Fibroblast of lung (primary cell): Measurements from ENCODE around the gene NBPF3. TPM values are rescaled to one million over a fixed set of nuclear protein-coding genes. Genes with fewer than 3 reads are reported as not detected.
"Not testable (repeated sequence)": the region's sequence is repeated elsewhere in the genome, so short reads cannot be mapped to it uniquely, and the experiment has no call there.

Experiments
- DNase-seq, 2 donors: peaks; one replicate each; pipeline versions ENCODE4 v3.0.0 to v3.0.0-alpha.2; 2010; ENCODE audit warnings: low read depth in 2 of 2
- H2AFZ ChIP-seq: 2 replicates; pipeline ENCODE4 v1.5.1; 2012; ENCODE audit warnings: low read length, control low read depth, inconsistent platforms
- H3K27ac ChIP-seq: 2 replicates; pipeline ENCODE4 v1.5.1; 2011; ENCODE audit warnings: low read length, control low read depth; ENCODE audit not compliant: insufficient read depth
- H3K27me3 ChIP-seq: 2 replicates; pipeline ENCODE4 v1.5.1; 2011; ENCODE audit warnings: mild to moderate bottlenecking, low read length; ENCODE audit not compliant: control insufficient read depth, insufficient read depth
- H3K36me3 ChIP-seq: 2 replicates; pipeline ENCODE4 v1.5.1; 2011; ENCODE audit warnings: low read length; ENCODE audit not compliant: control insufficient read depth, insufficient read depth
- H3K4me1 ChIP-seq: 2 replicates; pipeline ENCODE4 v1.5.1; 2011; ENCODE audit warnings: low read length; ENCODE audit not compliant: control insufficient read depth, insufficient read depth; ENCODE audit errors: extremely low read depth
- H3K4me2 ChIP-seq: 2 replicates; pipeline ENCODE4 v1.5.1; 2011; ENCODE audit warnings: low read length, control low read depth; ENCODE audit not compliant: insufficient read depth; ENCODE audit errors: extremely low read depth
- H3K4me3 ChIP-seq, 4 experiments: fragments of 200-600 bp in 1 of 4; sonication (generic) in 1 of 4; replicated peaks in 1 of 4; 2 replicates each; pipeline ENCODE4 v1.5.1; 2011 to 2016; ENCODE audit warnings: low read length in 4 of 4, low read depth in 3 of 4, mild to moderate bottlenecking in 3 of 4, control low read depth in 2 of 4, inconsistent platforms in 1 of 4, mixed read lengths in 1 of 4; ENCODE audit not compliant: insufficient read depth in 1 of 4; ENCODE audit errors: control extremely low read depth in 1 of 4
- H3K79me2 ChIP-seq: 2 replicates; pipeline ENCODE4 v1.5.1; 2012; ENCODE audit warnings: mild to moderate bottlenecking, low read length, inconsistent platforms; ENCODE audit not compliant: control insufficient read depth, insufficient read depth
- H3K9ac ChIP-seq: 2 replicates; pipeline ENCODE4 v1.5.1; 2011; ENCODE audit warnings: mild to moderate bottlenecking, low read length, control low read depth; ENCODE audit not compliant: insufficient read depth
- H3K9me3 ChIP-seq: 2 replicates; pipeline ENCODE4 v1.5.1; 2012; ENCODE audit warnings: low read depth, low read length; ENCODE audit not compliant: control insufficient read depth, insufficient read depth
- H4K20me1 ChIP-seq: 2 replicates; pipeline ENCODE4 v1.5.1; 2011; ENCODE audit warnings: low read length; ENCODE audit not compliant: control insufficient read depth, insufficient read depth; ENCODE audit errors: extremely low read depth
- CTCF ChIP-seq, 2 donors: IDR thresholded peaks in 1 of 2; conservative IDR thresholded peaks in 1 of 2; 1 replicate in 1 of 2; 2 replicates in 1 of 2; pipeline ENCODE4 v1.5.1; 2011 to 2012; ENCODE audit warnings: low read length in 2 of 2, control low read depth in 1 of 2, inconsistent platforms in 1 of 2, low read depth in 1 of 2, mild to moderate bottlenecking in 1 of 2
- EZH2 ChIP-seq: IDR thresholded peaks from 2 replicates; pipeline ENCODE4 v1.5.1; 2012; ENCODE audit warnings: low read length, control low read depth, mild to moderate bottlenecking; ENCODE audit errors: missing control alignments
- polyA plus RNA-seq, 2 donors: library from polyadenylated mRNA; depleted of rRNA in 1 of 2; stranded (reverse) in 1 of 2; unstranded in 1 of 2; fragments of >200 nt; gene quantifications; 2 replicates each; pipeline ENCODE4 v1.2.1, GENCODE V29; 2011 to 2012; ENCODE audit warnings: missing spikeins in 1 of 2
- total RNA-seq: library from RNA; depleted of rRNA; stranded (reverse); fragments of >200 nt; gene quantifications from 2 replicates; pipeline ENCODE4 v1.2.1, GENCODE V29; 2014

The NBPF3 gene
- total and polyA plus RNA-seq, 2 donors (not counting 1 experiment from before 2014, with no cell fraction given): 20.4 to 35.0 TPM

GRCh38 chr1:21517161-21517589, 77.2 kb downstream of the NBPF3 start:
- TF ChIP-seq CTCF (conservative IDR thresholded peaks at IDR 0.05 in 1 of 2, IDR thresholded peaks at IDR 0.05 in 1 of 2; ENCODE audit: low read depth in 1 of 2, low read length in 2 of 2): no peak
- TF ChIP-seq EZH2: no peak

GRCh38 chr1:21517660-21518480, 77.9 kb downstream of the NBPF3 start:
- no peak for TF ChIP-seq EZH2
- no peak for TF ChIP-seq CTCF (conservative IDR thresholded peaks at IDR 0.05 in 1 of 2, IDR thresholded peaks at IDR 0.05 in 1 of 2; ENCODE audit: low read depth in 1 of 2, low read length in 2 of 2)
- H3K4me1 ChIP-seq: no peaks in the 10 kb centered on the region
- no peak overlapping the region for H3K9ac ChIP-seq
- H3K4me2 ChIP-seq: no peak overlapping the region
- no peak overlapping the region for H2AFZ ChIP-seq
- H3K79me2 ChIP-seq: no peaks in the 10 kb centered on the region
- DNase-seq: no peak
- peaks cover 21% of the 10 kb centered on the region for H3K27me3 ChIP-seq
- H3K4me3 ChIP-seq: no peak overlapping the region
- no peaks in the 10 kb centered on the region for H3K36me3 ChIP-seq
- H3K9me3 ChIP-seq: no peaks in the 10 kb centered on the region
- H4K20me1 ChIP-seq: no peaks in the 10 kb centered on the region
- no peak overlapping the region for H3K27ac ChIP-seq

More at GRCh38 chr1:21517161-21517589, 77.2 kb downstream of the NBPF3 start:
- H3K36me3 ChIP-seq: no peaks in the 10 kb centered on the region
- H2AFZ ChIP-seq: no peak overlapping the region
- no peak overlapping the region for H3K4me3 ChIP-seq
- no peaks in the 10 kb centered on the region for H3K79me2 ChIP-seq
- H3K4me2 ChIP-seq: no peak overlapping the region
- H3K27ac ChIP-seq: no peak overlapping the region
- DNase-seq: no peak
- no peaks in the 10 kb centered on the region for H4K20me1 ChIP-seq
- no peaks in the 10 kb centered on the region for H3K9me3 ChIP-seq
- no peak overlapping the region for H3K9ac ChIP-seq
- H3K27me3 ChIP-seq: peaks cover 26% of the 10 kb centered on the region
- H3K4me1 ChIP-seq: no peaks in the 10 kb centered on the region

DNA sequence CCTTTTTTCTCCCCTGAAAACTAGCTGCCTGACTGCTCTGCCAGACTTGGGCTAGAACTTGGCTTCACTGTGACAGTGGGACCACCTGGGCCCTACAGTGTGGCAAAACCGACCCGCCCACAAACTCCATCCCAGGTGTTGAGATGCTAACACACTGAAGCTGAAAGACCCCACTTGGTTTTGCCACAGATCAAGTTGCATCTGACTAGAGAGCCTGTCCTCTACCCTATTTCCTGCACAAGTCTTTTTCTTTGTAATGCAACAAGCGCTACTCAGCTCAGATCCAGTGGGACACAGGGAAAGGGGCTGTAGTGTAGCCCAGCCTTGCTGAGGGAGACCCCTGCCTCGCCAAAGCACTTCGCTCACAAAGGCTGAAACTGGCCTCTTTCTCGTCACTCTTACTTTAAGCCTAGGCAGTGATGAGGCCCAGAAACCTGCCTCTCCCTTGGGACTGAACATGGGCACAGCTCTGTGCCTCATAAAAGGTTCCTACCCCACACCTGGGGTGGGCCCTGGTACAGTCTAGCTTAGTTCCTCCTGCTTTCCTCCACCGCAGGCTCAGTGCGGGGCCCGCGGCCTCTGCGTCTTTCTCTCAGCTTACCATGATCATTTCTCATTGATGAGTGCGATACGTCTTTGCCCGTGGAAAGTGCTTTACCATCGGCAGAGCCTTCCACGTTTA, 79.0 kb downstream of the NBPF3 start:
- H3K4me1 ChIP-seq: no peaks in the 10 kb centered on the region
- no peak overlapping the region for H3K9ac ChIP-seq
- H3K27ac ChIP-seq: no peak overlapping the region
- H3K79me2 ChIP-seq: no peaks in the 10 kb centered on the region
- H2AFZ ChIP-seq: no peak overlapping the region
- no peak overlapping the region for H3K4me2 ChIP-seq
- no peaks in the 10 kb centered on the region for H3K9me3 ChIP-seq
- TF ChIP-seq EZH2: no peak
- no peak for TF ChIP-seq CTCF (conservative IDR thresholded peaks at IDR 0.05 in 1 of 2, IDR thresholded peaks at IDR 0.05 in 1 of 2; ENCODE audit: low read depth in 1 of 2, low read length in 2 of 2)
- peaks cover 20% of the 10 kb centered on the region for H3K27me3 ChIP-seq
- H3K36me3 ChIP-seq: no peaks in the 10 kb centered on the region
- H3K4me3 ChIP-seq: no peak overlapping the region
- no peaks in the 10 kb centered on the region for H4K20me1 ChIP-seq
- no peak for DNase-seq

- H3K27me3 ChIP-seq: peaks cover 13% of the 10 kb centered on the region
- not testable (repeated sequence) for DNase-seq, H3K27ac ChIP-seq, H3K9ac ChIP-seq, H3K9me3 ChIP-seq, H4K20me1 ChIP-seq, H3K79me2 ChIP-seq, H3K4me2 ChIP-seq, H2AFZ ChIP-seq, H3K4me3 ChIP-seq, H3K4me1 ChIP-seq, H3K36me3 ChIP-seq
Observed at GRCh38 chr1:21519486-21520070, 79.6 kb downstream of the NBPF3 start.
